H9 (cell line): ENCODE measurements around the gene CTDSPL. TPM values are rescaled to one million over a fixed set of nuclear protein-coding genes. Genes with fewer than 3 reads are reported as not detected.

Source experiments
- DNase-seq: peaks from one replicate; pipeline ENCODE4 v3.0.0-alpha.2; 2017
- H2AFZ ChIP-seq: one replicate; pipeline ENCODE4 v1.6.1; 2013; ENCODE audit warnings: mild to moderate bottlenecking, low read length, control low read depth, moderate library complexity
- H2AK5ac ChIP-seq: 2 replicates; pipeline ENCODE4 v1.6.1; 2013; ENCODE audit warnings: low read length, control low read depth, mixed read lengths; ENCODE audit not compliant: insufficient read length
- H2BK120ac ChIP-seq: one replicate; pipeline ENCODE4 v1.6.1; 2013; ENCODE audit warnings: low read depth, mild to moderate bottlenecking, low read length, control low read depth, inconsistent platforms; ENCODE audit not compliant: poor library complexity, severe bottlenecking
- H2BK12ac ChIP-seq: 2 replicates; pipeline ENCODE4 v1.6.1; 2013; ENCODE audit warnings: low read length, control low read depth, mixed read lengths, low read depth; ENCODE audit not compliant: insufficient read length
- H2BK15ac ChIP-seq: 2 replicates; pipeline ENCODE4 v1.6.1; 2013; ENCODE audit warnings: low read depth, low read length, control low read depth
- H2BK20ac ChIP-seq: one replicate; pipeline ENCODE4 v1.6.1; 2013; ENCODE audit warnings: low read depth, mild to moderate bottlenecking, low read length, control low read depth, inconsistent platforms; ENCODE audit not compliant: poor library complexity, severe bottlenecking
- H2BK5ac ChIP-seq: 2 replicates; pipeline ENCODE4 v1.6.1; 2013; ENCODE audit warnings: low read length, control low read depth, mixed read lengths; ENCODE audit not compliant: insufficient read length
- H3K14ac ChIP-seq: 2 replicates; pipeline ENCODE4 v1.6.1; 2013; ENCODE audit warnings: low read length, control low read depth; ENCODE audit not compliant: insufficient read depth
- H3K18ac ChIP-seq: 2 replicates; pipeline ENCODE4 v1.6.1; 2013; ENCODE audit warnings: low read depth, mild to moderate bottlenecking, mixed read lengths, low read length, control low read depth; ENCODE audit not compliant: insufficient read length
- H3K23ac ChIP-seq: 2 replicates; pipeline ENCODE4 v1.6.1; 2013; ENCODE audit warnings: low read length, control low read depth, mixed read lengths, low read depth; ENCODE audit not compliant: insufficient read length
- H3K23me2 ChIP-seq: 2 replicates; pipeline ENCODE4 v1.6.1; 2013; ENCODE audit warnings: low read depth, mild to moderate bottlenecking, mixed read lengths, low read length, control low read depth; ENCODE audit not compliant: insufficient read length, poor library complexity, severe bottlenecking
- H3K27ac ChIP-seq: 2 replicates; pipeline ENCODE4 v1.5.1; 2013; ENCODE audit warnings: low read length, control low read depth, mixed read lengths, low read depth; ENCODE audit not compliant: insufficient read length
- H3K27me3 ChIP-seq: 2 replicates; pipeline ENCODE4 v1.6.1; 2013; ENCODE audit warnings: low read length, control low read depth, inconsistent platforms; ENCODE audit not compliant: insufficient read depth
- H3K4ac ChIP-seq: 2 replicates; pipeline ENCODE4 v1.6.1; 2013; ENCODE audit warnings: low read depth, mild to moderate bottlenecking, control low read depth, inconsistent platforms, low read length, moderate library complexity
- H3K4me1 ChIP-seq: 2 replicates; pipeline ENCODE4 v1.6.1; 2013; ENCODE audit warnings: low read length, control low read depth, inconsistent platforms; ENCODE audit not compliant: insufficient read depth
- H3K4me2 ChIP-seq: 2 replicates; pipeline ENCODE4 v1.6.1; 2013; ENCODE audit warnings: low read length, control low read depth, mixed read lengths; ENCODE audit not compliant: insufficient read length, insufficient read depth
- H3K56ac ChIP-seq: 2 replicates; pipeline ENCODE4 v1.6.1; 2013; ENCODE audit warnings: low read depth, mild to moderate bottlenecking, mixed read lengths, low read length, control low read depth; ENCODE audit not compliant: insufficient read length
- H3K79me1 ChIP-seq: 2 replicates; pipeline ENCODE4 v1.6.1; 2013; ENCODE audit warnings: low read depth, mild to moderate bottlenecking, moderate library complexity, low read length, control low read depth, inconsistent platforms; ENCODE audit not compliant: insufficient read depth, poor library complexity, severe bottlenecking
- H3K79me2 ChIP-seq: 2 replicates; pipeline ENCODE4 v1.6.1; 2013; ENCODE audit warnings: low read length, control low read depth, inconsistent platforms; ENCODE audit not compliant: insufficient read depth
- H3K9ac ChIP-seq: 2 replicates; pipeline ENCODE4 v1.6.1; 2013; ENCODE audit warnings: low read length, control low read depth, mixed read lengths; ENCODE audit not compliant: insufficient read length; ENCODE audit errors: extremely low read depth
- H3K9me3 ChIP-seq: one replicate; pipeline ENCODE4 v1.6.1; 2013; ENCODE audit warnings: low read depth, low read length, inconsistent platforms; ENCODE audit not compliant: control insufficient read depth
- H3T11ph ChIP-seq: one replicate; pipeline ENCODE4 v1.6.1; 2013; ENCODE audit warnings: mild to moderate bottlenecking, low read length, control low read depth, inconsistent platforms
- H4K20me1 ChIP-seq: one replicate; pipeline ENCODE4 v1.6.1; 2013; ENCODE audit not compliant: control insufficient read depth, insufficient read length, insufficient read depth
- H4K5ac ChIP-seq: 2 replicates; pipeline ENCODE4 v1.6.1; 2013; ENCODE audit warnings: low read depth, mild to moderate bottlenecking, mixed read lengths, low read length, control low read depth; ENCODE audit not compliant: insufficient read length
- H4K8ac ChIP-seq: replicated peaks from 2 replicates; pipeline ENCODE4 v1.6.1; 2013; ENCODE audit warnings: low read length, control low read depth, mixed read lengths, low read depth; ENCODE audit not compliant: insufficient read length
- H4K91ac ChIP-seq: 2 replicates; pipeline ENCODE4 v1.6.1; 2013; ENCODE audit warnings: low read depth, mild to moderate bottlenecking, moderate library complexity, mixed read lengths, low read length, control low read depth; ENCODE audit not compliant: insufficient read length
- H3K27ac Mint-ChIP-seq, 3 experiments: 2 replicates in 2 of 3; 3 replicates in 1 of 3; pipeline ENCODE4 v1.8.0; 2020 to 2021; ENCODE audit warnings: mixed read lengths in 3 of 3, mild to moderate bottlenecking in 1 of 3, moderate library complexity in 1 of 3
- H3K27me3 Mint-ChIP-seq: 2 replicates; pipeline ENCODE4 v1.8.0; 2021; ENCODE audit warnings: low read depth, mild to moderate bottlenecking, moderate library complexity, mixed read lengths
- H3K36me3 Mint-ChIP-seq, 3 experiments: 2 replicates in 2 of 3; 3 replicates in 1 of 3; pipeline ENCODE4 v1.8.0; 2020 to 2021; ENCODE audit warnings: low read depth in 3 of 3, mixed read lengths in 3 of 3; ENCODE audit not compliant: insufficient read depth in 1 of 3
- H3K4me1 Mint-ChIP-seq, 2 experiments: 2 replicates each; pipeline ENCODE4 v1.8.0; 2020; ENCODE audit warnings: mixed read lengths in 2 of 2
- H3K4me3 Mint-ChIP-seq, 2 experiments: 2 replicates in 1 of 2; 3 replicates in 1 of 2; pipeline ENCODE4 v1.8.0; 2020 to 2021; ENCODE audit warnings: mild to moderate bottlenecking in 2 of 2, mixed read lengths in 2 of 2, moderate library complexity in 1 of 2
- H3K9me3 Mint-ChIP-seq, 2 experiments: 2 replicates in 1 of 2; 3 replicates in 1 of 2; pipeline ENCODE4 v1.8.0; 2020; ENCODE audit warnings: mild to moderate bottlenecking in 2 of 2, mixed read lengths in 2 of 2, moderate library complexity in 1 of 2
- WGBS: extraction: QIAGEN DNeasy Blood & Tissue Kit; methylation state at CpG from one replicate; pipeline ENCODE4 v1.1.7; 2013; ENCODE audit warnings: missing lambda C conversion rate, low lambda C conversion rate, mixed read lengths; ENCODE audit not compliant: insufficient read length; ENCODE audit errors: extremely low coverage; 5-methylcytosine and 5-hydroxymethylcytosine counted together
- total RNA-seq: library from RNA; stranded (reverse); gene quantifications from 2 replicates; pipeline ENCODE4 v1.2.1, GENCODE V29; 2021
- TF ChIP-seq, protein P1 (sequence below): fragments of 200-600 bp; sonication (generic); conservative IDR thresholded peaks from 3 replicates; pipeline ENCODE4 v1.8.0; 2021; ENCODE audit warnings: antibody characterized with exemption, mild to moderate bottlenecking

The CTDSPL gene
- total RNA-seq, 1 experiment from 2014 or later: 20.8 TPM

GRCh38 chr3:37968199-37968598 is 106.5 kb downstream of the CTDSPL start:
- Mint-ChIP-seq H3K36me3 (peaks cover 2 to 4% (median 4%) of the 10 kb centered on the region in 3 experiments; a peak in 6 of 7 replicates), H3K4me3 (no peak overlapping the region), H3K9me3 (no peaks in the 10 kb centered on the region), H3K27ac (peak overlapping the region in 1 of 3 experiments; percentile 38; a peak in 1 of 7 replicates), H3K27me3 (no peaks in the 10 kb centered on the region; the same call in 1 of the 2 replicates), H3K4me1 (peaks cover 10 to 17% of the 10 kb centered on the region in 2 experiments)
- Histone ChIP-seq H2BK15ac (no peak overlapping the region), H3K9me3 (no peaks in the 10 kb centered on the region), H3K18ac (no peak overlapping the region), H3K9ac (no peak overlapping the region), H3K23ac (no peak overlapping the region), H4K91ac (no peak overlapping the region), H2AFZ (no peak overlapping the region), H4K8ac (no peak overlapping the region), H3K23me2 (no peaks in the 10 kb centered on the region), H3K4me1 (no peaks in the 10 kb centered on the region), H2BK120ac (no peak overlapping the region), H3K14ac (no peak overlapping the region), H3K27me3 (no peaks in the 10 kb centered on the region), H3K4me2 (no peak overlapping the region), H3K56ac (no peak overlapping the region), H3K4ac (no peak overlapping the region), H4K5ac (no peak overlapping the region), H3K27ac (no peak overlapping the region), H3K79me1 (no peaks in the 10 kb centered on the region), H2BK12ac (no peak overlapping the region), H3T11ph (no peak overlapping the region), H2BK20ac (no peak overlapping the region), H4K20me1 (no peaks in the 10 kb centered on the region), H2BK5ac (no peak overlapping the region), H2AK5ac (no peak overlapping the region), H3K79me2 (no peaks in the 10 kb centered on the region)
- no peak for DNase-seq
- TF ChIP-seq, protein P1, sequence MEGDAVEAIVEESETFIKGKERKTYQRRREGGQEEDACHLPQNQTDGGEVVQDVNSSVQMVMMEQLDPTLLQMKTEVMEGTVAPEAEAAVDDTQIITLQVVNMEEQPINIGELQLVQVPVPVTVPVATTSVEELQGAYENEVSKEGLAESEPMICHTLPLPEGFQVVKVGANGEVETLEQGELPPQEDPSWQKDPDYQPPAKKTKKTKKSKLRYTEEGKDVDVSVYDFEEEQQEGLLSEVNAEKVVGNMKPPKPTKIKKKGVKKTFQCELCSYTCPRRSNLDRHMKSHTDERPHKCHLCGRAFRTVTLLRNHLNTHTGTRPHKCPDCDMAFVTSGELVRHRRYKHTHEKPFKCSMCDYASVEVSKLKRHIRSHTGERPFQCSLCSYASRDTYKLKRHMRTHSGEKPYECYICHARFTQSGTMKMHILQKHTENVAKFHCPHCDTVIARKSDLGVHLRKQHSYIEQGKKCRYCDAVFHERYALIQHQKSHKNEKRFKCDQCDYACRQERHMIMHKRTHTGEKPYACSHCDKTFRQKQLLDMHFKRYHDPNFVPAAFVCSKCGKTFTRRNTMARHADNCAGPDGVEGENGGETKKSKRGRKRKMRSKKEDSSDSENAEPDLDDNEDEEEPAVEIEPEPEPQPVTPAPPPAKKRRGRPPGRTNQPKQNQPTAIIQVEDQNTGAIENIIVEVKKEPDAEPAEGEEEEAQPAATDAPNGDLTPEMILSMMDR: no peak
- no CpG with 5 or more reads among the region's 9 CpGs for WGBS
